ENCODE data around the gene PTPRN2. TPM values are rescaled to one million over a fixed set of nuclear protein-coding genes. Genes with fewer than 3 reads are reported as not detected.

PTPRN2 gene
- total and polyA plus RNA-seq, 2 donors from 2014 or later, result 4.8 to 6.2 TPM

GRCh38 chr7:158033196-158033595, 554.4 kb downstream of the PTPRN2 start:
- H3K27me3 ChIP-seq (ENCODE audit: control insufficient read depth, insufficient read depth, low read length), result no peaks in the 10 kb centered on the region
- no peaks in the 10 kb centered on the region for H3K36me3 ChIP-seq (ENCODE audit: control insufficient read depth in 2 of 3, insufficient read depth in 3 of 3, low read length in 3 of 3)
- TF ChIP-seq CTCF (IDR thresholded peaks at IDR 0.05; ENCODE audit: borderline replicate concordance, extremely low read depth, insufficient read depth), result no peak
- no peak for DNase-seq
- H3K4me3 ChIP-seq (ENCODE audit: low read length in 3 of 3), result no peak overlapping the region
- intact Hi-C loops (cut with DNase I), result no loop called here
- H3K9ac ChIP-seq (ENCODE audit: low read length in 3 of 3), result no peak overlapping the region
- H3K4me1 ChIP-seq (ENCODE audit: control insufficient read depth in 2 of 3, insufficient read depth in 2 of 3, low read depth in 1 of 3, low read length in 3 of 3), result no peaks in the 10 kb centered on the region
- no peak overlapping the region for H3K27ac ChIP-seq (ENCODE audit: low read depth in 2 of 2, low read length in 2 of 2)
- no peak for FAIRE-seq
- peaks cover 0 to 4% (median 0%) of the 10 kb centered on the region in 3 donors for H3K9me3 ChIP-seq (ENCODE audit: control insufficient read depth in 2 of 3, insufficient read depth in 1 of 3, low read length in 3 of 3)

GRCh38 chr7:158032561-158033115, 555.0 kb downstream of the PTPRN2 start:
- H3K4me3 ChIP-seq (ENCODE audit: low read length in 3 of 3), result no peak overlapping the region
- peaks cover 0 to 4% (median 0%) of the 10 kb centered on the region in 3 donors for H3K9me3 ChIP-seq (ENCODE audit: control insufficient read depth in 2 of 3, insufficient read depth in 1 of 3, low read length in 3 of 3)
- no peaks in the 10 kb centered on the region for H3K4me1 ChIP-seq (ENCODE audit: control insufficient read depth in 2 of 3, insufficient read depth in 2 of 3, low read depth in 1 of 3, low read length in 3 of 3)
- no peak for TF ChIP-seq CTCF (IDR thresholded peaks at IDR 0.05; ENCODE audit: borderline replicate concordance, extremely low read depth, insufficient read depth)
- FAIRE-seq, result no peak
- H3K27ac ChIP-seq (ENCODE audit: low read depth in 2 of 2, low read length in 2 of 2), result no peak overlapping the region
- DNase-seq, result no peak
- intact Hi-C loops (cut with DNase I), result no loop called here
- no peaks in the 10 kb centered on the region for H3K36me3 ChIP-seq (ENCODE audit: control insufficient read depth in 2 of 3, insufficient read depth in 3 of 3, low read length in 3 of 3)
- H3K9ac ChIP-seq (ENCODE audit: low read length in 3 of 3), result no peak overlapping the region
- H3K27me3 ChIP-seq (ENCODE audit: control insufficient read depth, insufficient read depth, low read length), result no peaks in the 10 kb centered on the region

GRCh38 chr7:158031867-158032308, 555.7 kb downstream of the PTPRN2 start:
- intact Hi-C loops (cut with DNase I), result no loop called here
- H3K4me3 ChIP-seq (ENCODE audit: low read length in 3 of 3), result no peak overlapping the region
- H3K9ac ChIP-seq (ENCODE audit: low read length in 3 of 3), result no peak overlapping the region
- no peak overlapping the region for H3K27ac ChIP-seq (ENCODE audit: low read depth in 2 of 2, low read length in 2 of 2)
- peaks cover 0 to 4% (median 0%) of the 10 kb centered on the region in 3 donors for H3K9me3 ChIP-seq (ENCODE audit: control insufficient read depth in 2 of 3, insufficient read depth in 1 of 3, low read length in 3 of 3)
- FAIRE-seq, result no peak
- DNase-seq, result peak in 3 of 5 donors; percentile 29 to 53 (median 35)
- no peaks in the 10 kb centered on the region for H3K27me3 ChIP-seq (ENCODE audit: control insufficient read depth, insufficient read depth, low read length)
- no peaks in the 10 kb centered on the region for H3K36me3 ChIP-seq (ENCODE audit: control insufficient read depth in 2 of 3, insufficient read depth in 3 of 3, low read length in 3 of 3)
- H3K4me1 ChIP-seq (ENCODE audit: control insufficient read depth in 2 of 3, insufficient read depth in 2 of 3, low read depth in 1 of 3, low read length in 3 of 3), result no peaks in the 10 kb centered on the region
- no peak for TF ChIP-seq CTCF (IDR thresholded peaks at IDR 0.05; ENCODE audit: borderline replicate concordance, extremely low read depth, insufficient read depth)

GRCh38 chr7:158030566-158030965, 557.1 kb downstream of the PTPRN2 start:
- no peak overlapping the region for H3K9ac ChIP-seq (ENCODE audit: low read length in 3 of 3)
- no peak for TF ChIP-seq CTCF (IDR thresholded peaks at IDR 0.05; ENCODE audit: borderline replicate concordance, extremely low read depth, insufficient read depth)
- no peaks in the 10 kb centered on the region for H3K36me3 ChIP-seq (ENCODE audit: control insufficient read depth in 2 of 3, insufficient read depth in 3 of 3, low read length in 3 of 3)
- FAIRE-seq (no peak), DNase-seq (no peak)
- H3K4me3 ChIP-seq (ENCODE audit: low read length in 3 of 3), result no peak overlapping the region
- no peaks in the 10 kb centered on the region for H3K4me1 ChIP-seq (ENCODE audit: control insufficient read depth in 2 of 3, insufficient read depth in 2 of 3, low read depth in 1 of 3, low read length in 3 of 3)
- intact Hi-C loops (cut with DNase I), result no loop called here
- H3K9me3 ChIP-seq (ENCODE audit: control insufficient read depth in 2 of 3, insufficient read depth in 1 of 3, low read length in 3 of 3), result peaks cover 0 to 4% (median 0%) of the 10 kb centered on the region in 3 donors
- no peaks in the 10 kb centered on the region for H3K27me3 ChIP-seq (ENCODE audit: control insufficient read depth, insufficient read depth, low read length)
- no peak overlapping the region for H3K27ac ChIP-seq (ENCODE audit: low read depth in 2 of 2, low read length in 2 of 2)

Data from kidney (tissue), 14 donors.